A673 (cell line): ENCODE measurements around the gene FAM3C. TPM values are rescaled to one million over a fixed set of nuclear protein-coding genes. Genes with fewer than 3 reads are reported as not detected.
"Not testable (repeated sequence)": the region's sequence is repeated elsewhere in the genome, so short reads cannot be mapped to it uniquely, and the experiment has no call there.

ENCODE experiments used
- BruUV-seq: library from RNA; stranded (reverse); fragments of 400-500 nt; replicated peaks from 2 replicates; lab custom pipeline; 2021; lab: Mats Ljungman, UMichigan
- CTCF ChIA-PET: fragments of 300-600 bp; sonication (Branson Sonifier 250); formaldehyde crosslinking; loops from one replicate; lab custom pipeline; 2022; ENCODE audit warnings: antibody characterized with exemption; lab: Charles Lee
- POLR2A ChIA-PET: fragments of 300-600 bp; sonication (Branson Sonifier 250); formaldehyde crosslinking; loops from one replicate; lab custom pipeline; 2022; ENCODE audit warnings: antibody characterized with exemption; ENCODE audit not compliant: low non-redundant PET; lab: Charles Lee
- DNase-seq: peaks from one replicate; pipeline ENCODE4 v3.0.0-alpha.2; 2015; ENCODE audit warnings: low spot score
- H3K27ac ChIP-seq: fragments of 200-600 bp; sonication (generic); 2 replicates; pipeline ENCODE4 v1.5.1; 2016; ENCODE audit warnings: mixed run types, low read depth, mild to moderate bottlenecking, mixed read lengths, antibody characterized with exemption, low read length; ENCODE audit not compliant: poor library complexity, severe bottlenecking
- H3K27me3 ChIP-seq: fragments of 200-600 bp; sonication (generic); replicated peaks from 2 replicates; pipeline ENCODE4 v1.6.1; 2017; ENCODE audit warnings: mixed run types, low read depth, mild to moderate bottlenecking, mixed read lengths, antibody characterized with exemption, low read length; ENCODE audit not compliant: insufficient read depth, poor library complexity
- H3K36me3 ChIP-seq: fragments of 200-600 bp; sonication (generic); 2 replicates; pipeline ENCODE4 v1.6.1; 2016; ENCODE audit warnings: mixed run types, mild to moderate bottlenecking, mixed read lengths, antibody characterized with exemption, low read length; ENCODE audit not compliant: insufficient read depth, poor library complexity, severe bottlenecking
- H3K4me1 ChIP-seq: fragments of 200-600 bp; sonication (generic); 2 replicates; pipeline ENCODE4 v1.6.1; 2017; ENCODE audit warnings: mixed run types, mild to moderate bottlenecking, mixed read lengths, antibody characterized with exemption, low read length; ENCODE audit not compliant: insufficient read depth, poor library complexity, severe bottlenecking
- H3K4me3 ChIP-seq: fragments of 200-600 bp; sonication (generic); 2 replicates; pipeline ENCODE4 v1.5.1; 2016; ENCODE audit warnings: low read depth, mixed run types, mild to moderate bottlenecking, mixed read lengths, low read length; ENCODE audit not compliant: poor library complexity, severe bottlenecking
- H3K9me3 ChIP-seq: fragments of 200-600 bp; sonication (generic); 2 replicates; pipeline ENCODE4 v1.6.1; 2016; ENCODE audit warnings: mixed run types, low read depth, mild to moderate bottlenecking, mixed read lengths, antibody characterized with exemption, low read length; ENCODE audit not compliant: poor library complexity, severe bottlenecking
- CTCF ChIP-seq: fragments of 300-800, 200-600 bp; sonication (generic); conservative IDR thresholded peaks from 2 replicates; pipeline ENCODE4 v1.5.1; 2017; ENCODE audit warnings: low read depth, mild to moderate bottlenecking, antibody characterized with exemption, low read length, moderate library complexity, mixed read lengths
- EZH2 ChIP-seq: fragments of 200-600 bp; sonication (generic); IDR thresholded peaks from 2 replicates; pipeline ENCODE4 v1.6.1; 2017; ENCODE audit warnings: borderline replicate concordance, low read depth, mild to moderate bottlenecking, mixed read lengths, antibody characterized with exemption, low read length; ENCODE audit not compliant: poor library complexity, severe bottlenecking
- intact Hi-C: fragments of 100-400 bp; cut with micrococcal nuclease; formaldehyde crosslinking; loops from one replicate; pipeline ENCODE4 v1.10.0; 2022; ENCODE audit not compliant: unreplicated experiment
- total RNA-seq: library from RNA; stranded (reverse); gene quantifications from 2 replicates; pipeline ENCODE4 v1.2.3, GENCODE V29; 2021

The FAM3C gene
- total RNA-seq, 1 experiment from 2014 or later, result 33.0 TPM

- CTCF ChIA-PET, result no interaction called here
These were observed 34.5 kb upstream of the FAM3C start for GRCh38 chr7:121430558-121430957.

GRCh38 chr7:121429798-121430197, 33.7 kb upstream of the FAM3C start:
- intact Hi-C loops, result no loop called here

More at GRCh38 chr7:121430558-121430957, 34.5 kb upstream of the FAM3C start:
- H3K9me3 ChIP-seq, result no peaks in the 10 kb centered on the region
- no TSS peak for BruUV-seq
- no peaks in the 10 kb centered on the region for H3K27me3 ChIP-seq
- TF ChIP-seq EZH2, result no peak
- TF ChIP-seq CTCF, result no peak
- POLR2A ChIA-PET, result no interaction called here
- H3K36me3 ChIP-seq, result no peaks in the 10 kb centered on the region
- H3K4me1 ChIP-seq, result no peaks in the 10 kb centered on the region
- H3K4me3 ChIP-seq, result no peak overlapping the region
- DNase-seq, result no peak
- intact Hi-C loops, result no loop called here
- no peak overlapping the region for H3K27ac ChIP-seq

GRCh38 chr7:121428855-121429489, 32.9 kb upstream of the FAM3C start:
- no TSS peak for BruUV-seq
- Histone ChIP-seq H3K27ac (no peak overlapping the region), H3K27me3 (no peaks in the 10 kb centered on the region), H3K36me3 (no peaks in the 10 kb centered on the region), H3K9me3 (no peaks in the 10 kb centered on the region), H3K4me1 (no peaks in the 10 kb centered on the region), H3K4me3 (no peak overlapping the region)
- CTCF ChIA-PET, result no interaction called here
- intact Hi-C loops, result no loop called here
- no peak for TF ChIP-seq EZH2
- no peak for TF ChIP-seq CTCF
- POLR2A ChIA-PET, result no interaction called here
- no peak for DNase-seq

More at GRCh38 chr7:121429798-121430197, 33.7 kb upstream of the FAM3C start:
- Histone ChIP-seq H3K9me3 (no peaks in the 10 kb centered on the region), H3K36me3 (no peaks in the 10 kb centered on the region), H3K4me3 (no peak overlapping the region), H3K27ac (no peak overlapping the region), H3K27me3 (no peaks in the 10 kb centered on the region), H3K4me1 (no peaks in the 10 kb centered on the region)
- ChIA-PET CTCF (interaction anchor here (0.7 kb wide), 1 partner anchor 10 kb away, joined by 3 read pairs; no protein-coding TSS in a partner anchor), POLR2A (no interaction called here)
- TF ChIP-seq CTCF (no peak), EZH2 (no peak)
- DNase-seq, result no peak
- no TSS peak for BruUV-seq

- H3K4me1 ChIP-seq, DNase-seq, H3K27me3 ChIP-seq, POLR2A ChIA-PET, H3K9me3 ChIP-seq, H3K27ac ChIP-seq, intact Hi-C loops, CTCF ChIA-PET, H3K36me3 ChIP-seq, H3K4me3 ChIP-seq, BruUV-seq: not testable (repeated sequence)
These were observed 25.6 kb upstream of the FAM3C start for GRCh38 chr7:121421743-121422142.
